Stimulated activated CD8-positive, alpha-beta memory T cell treated with anti-CD3 and anti-CD28 coated beads, Interleukin-7, amount 100 ng/mL, for 48 hours (primary cell): ENCODE measurements around the gene TMEM150B.
"Not testable (repeated sequence)": the region's sequence is repeated elsewhere in the genome, so short reads cannot be mapped to it uniquely, and the experiment has no call there.

Experiments
- DNase-seq, 2 donors: peaks; one replicate each; pipeline ENCODE4 v3.0.0-alpha.2; 2020; ENCODE audit warnings: low read depth in 1 of 2; ENCODE audit errors: extremely low read depth in 1 of 2

The TMEM150B gene

GRCh38 chr19:55339889-55340783 lies 15.0 kb upstream of the TMEM150B start:
- no peak for DNase-seq

- peak; percentile 100 for DNase-seq
These were observed 14.2 kb upstream of the TMEM150B start, which contains the start of gene KMT5C for GRCh38 chr19:55339105-55339888. Gene KMT5C (plus strand): TSS chr19:55339876. CDS start chr19:55341937, 2,061 bp downstream.

- no peak for DNase-seq
These were observed 11.0 kb upstream of the TMEM150B start for GRCh38 chr19:55336101-55336500.

GRCh38 chr19:55333870-55334269 lies 8.7 kb upstream of the TMEM150B start:
- no peak for DNase-seq

- DNase-seq, result not testable (repeated sequence)
These were observed 4.7 kb upstream of the TMEM150B start for GRCh38 chr19:55329791-55330190.

- DNase-seq, result not testable (repeated sequence)
These were observed 3.7 kb upstream of the TMEM150B start for GRCh38 chr19:55328774-55329318.

- DNase-seq, result no peak
These were observed 479 bp downstream of the TMEM150B start for GRCh38 chr19:55324662-55325061.

- DNase-seq, result no peak
These were observed 2.8 kb downstream of the TMEM150B start for GRCh38 chr19:55322204-55322885.

GRCh38 chr19:55321466-55322137 lies 3.5 kb downstream of the TMEM150B start:
- DNase-seq, result no peak

GRCh38 chr19:55320844-55321419 lies 4.2 kb downstream of the TMEM150B start:
- no peak for DNase-seq

- DNase-seq, result no peak
These were observed 5.4 kb downstream of the TMEM150B start for GRCh38 chr19:55319785-55320184.

GRCh38 chr19:55316646-55317045 lies 8.5 kb downstream of the TMEM150B start:
- DNase-seq, result no peak

GRCh38 chr19:55315956-55316525 lies 9.1 kb downstream of the TMEM150B start:
- DNase-seq, result no peak

GRCh38 chr19:55314396-55314795 lies 10.7 kb downstream of the TMEM150B start:
- DNase-seq, result no peak

- DNase-seq, result no peak
These were observed 12.3 kb downstream of the TMEM150B start for GRCh38 chr19:55312621-55313512.

- DNase-seq, result no peak
These were observed 13.3 kb downstream of the TMEM150B start for GRCh38 chr19:55311797-55312196.

- DNase-seq, result no peak
These were observed 13.7 kb downstream of the TMEM150B start for GRCh38 chr19:55311397-55311796.

GRCh38 chr19:55310498-55310897 lies 14.6 kb downstream of the TMEM150B start:
- DNase-seq, result no peak

- DNase-seq, result no peak
These were observed 15.7 kb downstream of the TMEM150B start for GRCh38 chr19:55309448-55309847.
